GM20000 (cell line): ENCODE results near the gene GIPC2.

ENCODE experiments used
- DNase-seq: peaks from one replicate; pipeline ENCODE4 v3.0.0; 2012; ENCODE audit warnings: low spot score
- CTCF ChIP-seq: IDR thresholded peaks from 2 replicates; pipeline ENCODE4 v1.5.1; 2012; ENCODE audit warnings: mild to moderate bottlenecking, control low read depth; ENCODE audit errors: extremely low read depth, missing control alignments

GIPC2 gene

GRCh38 chr1:78048446-78048845 lies 2.7 kb downstream of the GIPC2 start:
- no peak for DNase-seq
- no peak for TF ChIP-seq CTCF

- TF ChIP-seq CTCF, result no peak
- no peak for DNase-seq
These were observed 3.6 kb downstream of the GIPC2 start for GRCh38 chr1:78049396-78049795.

GRCh38 chr1:78051005-78051404 lies 5.2 kb downstream of the GIPC2 start:
- TF ChIP-seq CTCF, result no peak
- DNase-seq, result no peak

GRCh38 chr1:78052685-78053405 lies 7.1 kb downstream of the GIPC2 start:
- no peak for DNase-seq
- no peak for TF ChIP-seq CTCF

- DNase-seq, result no peak
- no peak for TF ChIP-seq CTCF
These were observed 7.7 kb downstream of the GIPC2 start for GRCh38 chr1:78053498-78053897.

- no peak for TF ChIP-seq CTCF
- DNase-seq, result no peak
These were observed 8.8 kb downstream of the GIPC2 start for GRCh38 chr1:78054559-78054958.

- no peak for DNase-seq
These were observed 9.2 kb downstream of the GIPC2 start for GRCh38 chr1:78054972-78055371.

More at GRCh38 chr1:78054972-78055371, 9.2 kb downstream of the GIPC2 start:
- no peak for TF ChIP-seq CTCF
